Measurements from ENCODE around the gene TJP2.

Gene TJP2

DNA sequence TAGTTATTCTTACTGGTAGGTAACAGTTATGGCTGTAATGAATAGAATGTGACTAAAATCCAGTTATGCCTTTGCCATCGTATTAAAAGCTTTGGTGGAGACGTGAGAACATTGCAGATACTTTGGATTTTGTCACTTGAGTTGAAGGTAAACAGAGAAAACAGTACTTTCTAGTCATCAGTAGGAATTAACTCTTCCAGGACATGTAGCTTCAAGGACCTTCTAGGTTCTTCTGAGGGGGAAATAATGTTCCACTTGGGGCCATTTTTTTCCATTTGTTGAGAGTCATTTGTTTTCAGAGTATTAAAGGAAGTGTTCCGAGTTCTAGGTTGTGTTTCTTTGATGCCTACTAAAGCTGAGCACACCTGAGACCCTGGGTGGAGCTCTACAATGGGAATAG is 6.1 kb downstream of the TJP2 start:
- Histone ChIP-seq H3K9ac (no peak overlapping the region), H4K20me1 (ENCODE audit: insufficient read depth) (no peaks in the 10 kb centered on the region), H3K27ac (no peak overlapping the region), H3K4me1 (ENCODE audit: low read depth, poor library complexity, severe bottlenecking) (peaks cover 14% of the 10 kb centered on the region), H3K79me2 (ENCODE audit: insufficient read depth, low read depth) (no peaks in the 10 kb centered on the region; the same call in 1 of the 2 replicates), H3K4me3 (IDR thresholded peaks at IDR 0.05; ENCODE audit: insufficient read depth, low read depth, low read length) (no peak overlapping the region), H3K36me3 (ENCODE audit: insufficient read depth) (no peaks in the 10 kb centered on the region), H3K4me2 (no peak overlapping the region), H2AFZ (ENCODE audit: low read depth) (no peak overlapping the region), H3K27me3 (ENCODE audit: insufficient read depth, low read depth) (no peaks in the 10 kb centered on the region)
- TF ChIP-seq, protein P1, sequence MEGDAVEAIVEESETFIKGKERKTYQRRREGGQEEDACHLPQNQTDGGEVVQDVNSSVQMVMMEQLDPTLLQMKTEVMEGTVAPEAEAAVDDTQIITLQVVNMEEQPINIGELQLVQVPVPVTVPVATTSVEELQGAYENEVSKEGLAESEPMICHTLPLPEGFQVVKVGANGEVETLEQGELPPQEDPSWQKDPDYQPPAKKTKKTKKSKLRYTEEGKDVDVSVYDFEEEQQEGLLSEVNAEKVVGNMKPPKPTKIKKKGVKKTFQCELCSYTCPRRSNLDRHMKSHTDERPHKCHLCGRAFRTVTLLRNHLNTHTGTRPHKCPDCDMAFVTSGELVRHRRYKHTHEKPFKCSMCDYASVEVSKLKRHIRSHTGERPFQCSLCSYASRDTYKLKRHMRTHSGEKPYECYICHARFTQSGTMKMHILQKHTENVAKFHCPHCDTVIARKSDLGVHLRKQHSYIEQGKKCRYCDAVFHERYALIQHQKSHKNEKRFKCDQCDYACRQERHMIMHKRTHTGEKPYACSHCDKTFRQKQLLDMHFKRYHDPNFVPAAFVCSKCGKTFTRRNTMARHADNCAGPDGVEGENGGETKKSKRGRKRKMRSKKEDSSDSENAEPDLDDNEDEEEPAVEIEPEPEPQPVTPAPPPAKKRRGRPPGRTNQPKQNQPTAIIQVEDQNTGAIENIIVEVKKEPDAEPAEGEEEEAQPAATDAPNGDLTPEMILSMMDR (conservative IDR thresholded peaks at IDR 0.05; ENCODE audit: low read depth, low read length), result no peak

DNA sequence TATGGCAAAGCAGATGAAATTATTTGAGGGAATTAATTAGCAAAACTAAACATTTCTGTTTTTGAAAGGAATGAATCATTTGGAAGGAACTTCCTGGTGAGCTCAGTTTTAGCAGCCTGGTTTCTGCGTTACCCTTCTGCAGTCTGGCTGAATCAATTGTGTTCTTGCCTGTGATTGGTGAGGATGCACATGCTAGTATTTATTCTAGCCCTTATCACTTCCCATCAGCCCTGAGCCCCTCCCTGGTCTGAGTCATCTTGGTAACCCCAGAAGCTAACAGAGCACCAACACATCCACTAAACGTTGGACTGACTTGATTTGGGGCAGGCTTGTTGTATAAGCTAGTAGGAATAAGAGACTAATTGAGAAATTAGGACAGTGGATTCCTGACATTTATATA is 6.6 kb downstream of the TJP2 start:
- no peak overlapping the region for H3K27ac ChIP-seq
- H3K27me3 ChIP-seq (ENCODE audit: insufficient read depth, low read depth), result no peaks in the 10 kb centered on the region
- H3K4me3 ChIP-seq (IDR thresholded peaks at IDR 0.05; ENCODE audit: insufficient read depth, low read depth, low read length), result no peak overlapping the region
- no peaks in the 10 kb centered on the region for H4K20me1 ChIP-seq (ENCODE audit: insufficient read depth)
- TF ChIP-seq, protein P1 (conservative IDR thresholded peaks at IDR 0.05; ENCODE audit: low read depth, low read length), result no peak
- no peaks in the 10 kb centered on the region for H3K36me3 ChIP-seq (ENCODE audit: insufficient read depth)
- H3K9ac ChIP-seq, result no peak overlapping the region
- H3K79me2 ChIP-seq (ENCODE audit: insufficient read depth, low read depth), result no peaks in the 10 kb centered on the region; the same call in 1 of the 2 replicates
- H3K4me2 ChIP-seq, result no peak overlapping the region
- H3K4me1 ChIP-seq (ENCODE audit: low read depth, poor library complexity, severe bottlenecking), result peaks cover 9% of the 10 kb centered on the region
- H2AFZ ChIP-seq (ENCODE audit: low read depth), result no peak overlapping the region

- H3K4me1 ChIP-seq (ENCODE audit: low read depth, poor library complexity, severe bottlenecking), result peaks cover 2% of the 10 kb centered on the region
- no peak overlapping the region for H3K4me2 ChIP-seq
- TF ChIP-seq, protein P1 (conservative IDR thresholded peaks at IDR 0.05; ENCODE audit: low read depth, low read length), result no peak
- H3K36me3 ChIP-seq (ENCODE audit: insufficient read depth), result no peaks in the 10 kb centered on the region
- no peak overlapping the region for H3K9ac ChIP-seq
- no peak overlapping the region for H2AFZ ChIP-seq (ENCODE audit: low read depth)
- H3K4me3 ChIP-seq (IDR thresholded peaks at IDR 0.05; ENCODE audit: insufficient read depth, low read depth, low read length), result no peak overlapping the region
- H3K27ac ChIP-seq, result no peak overlapping the region
- H4K20me1 ChIP-seq (ENCODE audit: insufficient read depth), result no peaks in the 10 kb centered on the region
- H3K27me3 ChIP-seq (ENCODE audit: insufficient read depth, low read depth), result no peaks in the 10 kb centered on the region
- no peaks in the 10 kb centered on the region; the same call in 1 of the 2 replicates for H3K79me2 ChIP-seq (ENCODE audit: insufficient read depth, low read depth)
These were observed 7.9 kb downstream of the TJP2 start for GRCh38 chr9:69181908-69182353.

GRCh38 chr9:69184266-69184665 is 10.2 kb downstream of the TJP2 start:
- Histone ChIP-seq H3K4me3 (IDR thresholded peaks at IDR 0.05; ENCODE audit: insufficient read depth, low read depth, low read length) (no peak overlapping the region), H3K79me2 (ENCODE audit: insufficient read depth, low read depth) (no peaks in the 10 kb centered on the region; the same call in 1 of the 2 replicates), H4K20me1 (ENCODE audit: insufficient read depth) (no peaks in the 10 kb centered on the region), H3K4me2 (no peak overlapping the region), H3K27ac (no peak overlapping the region), H3K9ac (no peak overlapping the region), H3K4me1 (ENCODE audit: low read depth, poor library complexity, severe bottlenecking) (no peaks in the 10 kb centered on the region), H3K27me3 (ENCODE audit: insufficient read depth, low read depth) (no peaks in the 10 kb centered on the region), H3K36me3 (ENCODE audit: insufficient read depth) (no peaks in the 10 kb centered on the region), H2AFZ (ENCODE audit: low read depth) (no peak overlapping the region)
- TF ChIP-seq, protein P1 (conservative IDR thresholded peaks at IDR 0.05; ENCODE audit: low read depth, low read length), result no peak

Measured in KMS-11 (cell line).